GM12801 (cell line): ENCODE results near the gene CAMK1.

Experiments
- CTCF ChIP-seq: IDR thresholded peaks from one replicate; pipeline ENCODE4 v1.5.1; 2011; ENCODE audit warnings: control low read depth; ENCODE audit not compliant: insufficient read length; ENCODE audit errors: extremely low read depth

The CAMK1 gene

GRCh38 chr3:9721015-9721699, 48.6 kb downstream of the CAMK1 start:
- TF ChIP-seq CTCF: no peak

GRCh38 chr3:9718118-9718517, 51.6 kb downstream of the CAMK1 start:
- TF ChIP-seq CTCF: no peak

GRCh38 chr3:9717563-9717962, 52.2 kb downstream of the CAMK1 start:
- TF ChIP-seq CTCF: no peak

- TF ChIP-seq CTCF: no peak
Observed at GRCh38 chr3:9716801-9717555, 52.8 kb downstream of the CAMK1 start.

- no peak for TF ChIP-seq CTCF
Observed at GRCh38 chr3:9715764-9716437, 53.8 kb downstream of the CAMK1 start.

- TF ChIP-seq CTCF: no peak
Observed at GRCh38 chr3:9715136-9715535, 54.6 kb downstream of the CAMK1 start.

GRCh38 chr3:9713142-9713541, 56.6 kb downstream of the CAMK1 start:
- no peak for TF ChIP-seq CTCF
